NT2/D1 (cell line): ENCODE data around the gene HK1.

ENCODE experiments used
- DNase-seq: peaks from one replicate; pipeline ENCODE4 v3.0.0-alpha.2; 2011; ENCODE audit warnings: low read depth, low spot score
- H3K27me3 ChIP-seq: 2 replicates; pipeline ENCODE4 v1.6.0; 2011; ENCODE audit warnings: mild to moderate bottlenecking; ENCODE audit not compliant: insufficient read length, insufficient read depth
- H3K36me3 ChIP-seq: 2 replicates; pipeline ENCODE4 v1.6.1; 2011; ENCODE audit warnings: mild to moderate bottlenecking, low read length, mixed read lengths; ENCODE audit not compliant: insufficient read depth, insufficient read length
- H3K4me1 ChIP-seq: 2 replicates; pipeline ENCODE4 v1.5.1; 2011; ENCODE audit not compliant: insufficient read depth, insufficient read length
- H3K4me3 ChIP-seq: 2 replicates; pipeline ENCODE4 v1.5.1; 2011; ENCODE audit warnings: low read depth; ENCODE audit not compliant: insufficient read length
- H3K9ac ChIP-seq: 2 replicates; pipeline ENCODE4 v1.6.0; 2011; ENCODE audit warnings: low read depth; ENCODE audit not compliant: insufficient read length
- H3K9me3 ChIP-seq: 2 replicates; pipeline ENCODE4 v1.5.1; 2011; ENCODE audit warnings: mild to moderate bottlenecking, low read length; ENCODE audit not compliant: insufficient read depth
- SUZ12 ChIP-seq: IDR thresholded peaks from 2 replicates; pipeline ENCODE4 v1.6.1; 2011; ENCODE audit not compliant: insufficient read length, insufficient read depth; ENCODE audit errors: extremely low read depth
- YY1 ChIP-seq: IDR thresholded peaks from 2 replicates; pipeline ENCODE4 v1.6.1; 2011; ENCODE audit not compliant: insufficient read length, insufficient read depth
- ZNF274 ChIP-seq: IDR thresholded peaks from 2 replicates; pipeline ENCODE4 v1.6.1; 2011; ENCODE audit warnings: mild to moderate bottlenecking, low read depth, low read length

The HK1 gene

DNA sequence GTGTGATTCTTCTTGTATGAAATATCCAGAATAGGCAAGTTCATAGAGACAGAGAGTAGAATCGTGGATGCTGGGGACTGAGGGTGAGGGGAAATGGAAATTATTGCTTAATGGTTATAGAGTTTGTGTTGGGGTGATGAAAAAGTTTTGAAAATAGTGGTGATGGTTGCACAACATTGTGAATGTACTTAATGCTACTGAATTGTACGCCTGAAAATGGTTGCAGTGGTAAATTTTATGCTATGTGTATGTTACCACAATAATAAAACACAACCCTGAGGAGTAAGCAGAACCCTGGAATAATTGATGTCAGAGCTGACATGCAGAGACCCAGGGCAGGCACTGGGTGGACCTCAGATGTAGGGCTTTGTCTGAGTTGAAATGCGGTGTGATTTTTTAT lies 80.9 kb downstream of the HK1 start:
- Histone ChIP-seq H3K4me3 (no peak overlapping the region), H3K9ac (no peak overlapping the region), H3K4me1 (peaks cover 6% of the 10 kb centered on the region), H3K27me3 (no peaks in the 10 kb centered on the region), H3K36me3 (peaks cover 43% of the 10 kb centered on the region), H3K9me3 (no peaks in the 10 kb centered on the region)
- no peak for DNase-seq
- TF ChIP-seq SUZ12 (no peak), ZNF274 (no peak), YY1 (no peak)

DNA sequence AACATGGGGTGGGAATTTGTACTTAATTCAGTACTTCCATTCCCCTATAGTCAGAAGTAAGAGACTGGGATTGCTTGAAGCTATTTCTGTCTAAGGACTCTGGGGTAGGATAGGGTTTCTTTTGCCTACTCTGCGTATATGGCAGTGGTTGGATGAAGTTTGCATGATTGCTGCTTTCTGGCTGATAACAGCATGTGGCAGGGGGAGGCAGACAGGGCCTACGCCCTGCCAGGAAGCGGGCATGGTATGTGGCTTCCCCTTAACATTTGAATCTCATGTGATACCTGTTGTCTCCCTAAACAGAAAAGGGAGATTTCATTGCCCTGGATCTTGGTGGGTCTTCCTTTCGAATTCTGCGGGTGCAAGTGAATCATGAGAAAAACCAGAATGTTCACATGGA lies 81.3 kb downstream of the HK1 start:
- TF ChIP-seq ZNF274 = no peak
- TF ChIP-seq SUZ12 = no peak
- TF ChIP-seq YY1 = no peak
- Histone ChIP-seq H3K4me1 (peaks cover 6% of the 10 kb centered on the region), H3K9ac (no peak overlapping the region), H3K27me3 (no peaks in the 10 kb centered on the region), H3K4me3 (no peak overlapping the region), H3K36me3 (peaks cover 44% of the 10 kb centered on the region), H3K9me3 (no peaks in the 10 kb centered on the region)
- no peak for DNase-seq

- TF ChIP-seq SUZ12 = no peak
- TF ChIP-seq ZNF274 = no peak
- no peak for TF ChIP-seq YY1
- no peak overlapping the region for H3K4me3 ChIP-seq
- no peak overlapping the region for H3K9ac ChIP-seq
- no peaks in the 10 kb centered on the region for H3K9me3 ChIP-seq
- peaks cover 6% of the 10 kb centered on the region for H3K4me1 ChIP-seq
- DNase-seq = no peak
- no peaks in the 10 kb centered on the region for H3K27me3 ChIP-seq
- peaks cover 54% of the 10 kb centered on the region for H3K36me3 ChIP-seq
These were observed 82.4 kb downstream of the HK1 start for GRCh38 chr10:69360485-69361302.

DNA sequence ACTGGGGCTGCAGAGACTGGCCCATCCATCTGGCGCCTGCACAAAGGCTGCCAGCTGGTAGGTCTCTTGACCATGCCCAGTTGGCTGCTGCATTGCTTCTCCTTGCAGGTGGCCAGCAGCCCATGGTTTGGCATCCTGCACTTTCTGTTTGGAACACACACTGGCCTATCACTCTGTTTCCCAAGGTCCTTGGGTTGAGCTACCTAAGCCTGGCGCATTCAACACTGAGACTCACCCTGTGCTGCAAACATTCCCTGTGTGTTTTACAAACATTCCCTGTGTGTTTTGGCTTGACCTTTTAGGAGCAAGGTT lies 83.0 kb downstream of the HK1 start:
- Histone ChIP-seq H3K4me3 (no peak overlapping the region), H3K9me3 (no peaks in the 10 kb centered on the region), H3K36me3 (peaks cover 58% of the 10 kb centered on the region), H3K9ac (no peak overlapping the region), H3K4me1 (peaks cover 8% of the 10 kb centered on the region), H3K27me3 (no peaks in the 10 kb centered on the region)
- no peak for DNase-seq
- TF ChIP-seq SUZ12 (no peak), ZNF274 (no peak), YY1 (no peak)

DNA sequence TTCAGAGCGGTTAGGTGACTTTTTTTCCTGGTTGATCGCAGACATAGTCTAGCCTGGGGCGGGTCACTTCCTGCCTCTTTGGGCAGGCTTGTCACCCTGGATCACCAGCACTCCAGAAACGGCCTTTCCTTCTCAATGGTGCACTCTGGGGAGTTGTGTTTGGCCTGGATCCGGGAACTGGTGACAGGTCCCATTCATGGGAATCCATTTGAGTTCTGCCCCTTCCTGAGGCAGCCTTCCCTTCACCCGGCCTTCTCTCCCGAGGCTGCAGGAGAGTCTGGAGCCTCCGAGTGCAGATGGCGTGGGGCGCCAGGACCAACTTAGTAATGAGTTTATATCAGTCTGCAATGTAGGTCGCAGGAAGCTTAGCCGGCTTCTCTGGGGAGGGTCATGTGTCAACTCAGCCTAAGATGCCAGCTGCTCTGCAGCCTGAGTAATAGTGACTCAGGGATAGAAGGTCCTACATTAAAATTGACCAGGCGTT lies 84.2 kb downstream of the HK1 start:
- peaks cover 71% of the 10 kb centered on the region for H3K36me3 ChIP-seq
- TF ChIP-seq SUZ12 (no peak), ZNF274 (no peak), YY1 (no peak)
- H3K27me3 ChIP-seq = no peaks in the 10 kb centered on the region
- no peak overlapping the region for H3K4me3 ChIP-seq
- H3K9me3 ChIP-seq = no peaks in the 10 kb centered on the region
- no peak overlapping the region for H3K9ac ChIP-seq
- DNase-seq = no peak
- peaks cover 11% of the 10 kb centered on the region for H3K4me1 ChIP-seq

- no peak for TF ChIP-seq ZNF274
- no peak for TF ChIP-seq YY1
- TF ChIP-seq SUZ12 = no peak
- no peak for DNase-seq
- Histone ChIP-seq H3K9me3 (no peaks in the 10 kb centered on the region), H3K36me3 (peaks cover 82% of the 10 kb centered on the region), H3K4me1 (peaks cover 11% of the 10 kb centered on the region), H3K9ac (no peak overlapping the region), H3K4me3 (no peak overlapping the region), H3K27me3 (no peaks in the 10 kb centered on the region)
These were observed 85.4 kb downstream of the HK1 start for GRCh38 chr10:69363666-69364065.

DNA sequence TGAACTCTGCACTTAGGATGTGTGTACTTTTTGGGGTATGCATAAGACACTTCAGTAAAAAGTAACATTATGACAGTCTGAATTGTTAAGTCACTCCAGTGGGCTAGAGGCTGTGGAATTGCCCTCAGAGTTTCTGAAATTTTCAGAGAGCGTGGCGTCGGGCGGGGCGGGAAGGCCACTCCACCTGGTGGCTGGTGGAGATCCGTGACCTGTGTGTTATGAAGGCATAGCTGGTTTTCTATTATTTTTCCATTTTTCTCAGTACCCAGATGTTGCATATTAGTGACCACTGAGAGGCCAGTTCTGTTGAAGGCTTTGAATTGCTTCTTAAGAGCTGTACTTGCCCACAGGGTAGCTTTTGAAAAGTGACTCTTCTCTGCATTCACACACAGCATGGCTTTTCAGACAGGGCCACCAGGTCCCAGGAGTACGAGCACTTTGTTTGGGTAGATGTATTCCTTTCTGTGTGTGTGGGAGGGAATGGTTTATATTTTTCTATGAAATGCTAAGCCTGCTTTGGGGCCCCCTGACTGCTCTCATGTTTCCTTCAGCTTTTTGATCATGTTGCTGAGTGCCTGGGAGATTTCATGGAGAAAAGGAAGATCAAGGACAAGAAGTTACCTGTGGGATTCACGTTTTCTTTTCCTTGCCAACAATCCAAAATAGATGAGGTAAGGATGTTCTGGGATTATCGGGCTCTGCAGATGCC lies 86.1 kb downstream of the HK1 start:
- no peak overlapping the region for H3K4me3 ChIP-seq
- DNase-seq = no peak
- H3K27me3 ChIP-seq = no peaks in the 10 kb centered on the region
- H3K9me3 ChIP-seq = no peaks in the 10 kb centered on the region
- H3K4me1 ChIP-seq = peaks cover 11% of the 10 kb centered on the region
- TF ChIP-seq YY1 = no peak
- no peak for TF ChIP-seq SUZ12
- no peak for TF ChIP-seq ZNF274
- H3K36me3 ChIP-seq = peaks cover 86% of the 10 kb centered on the region
- H3K9ac ChIP-seq = no peak overlapping the region
